Activated gamma-delta T cell treated with Interleukin-2 at 50 U/mL for 16 hours (primary cell): Measurements from ENCODE around the gene EIF1.
A peak's percentile ranks its signal among the peaks of the same experiment; 100 is the strongest.
"Not testable (repeated sequence)": the region's sequence is repeated elsewhere in the genome, so short reads cannot be mapped to it uniquely, and the experiment has no call there.

Experiments
- DNase-seq: peaks from one replicate; pipeline ENCODE4 v3.0.0-alpha.2; 2020

The EIF1 gene

DNA sequence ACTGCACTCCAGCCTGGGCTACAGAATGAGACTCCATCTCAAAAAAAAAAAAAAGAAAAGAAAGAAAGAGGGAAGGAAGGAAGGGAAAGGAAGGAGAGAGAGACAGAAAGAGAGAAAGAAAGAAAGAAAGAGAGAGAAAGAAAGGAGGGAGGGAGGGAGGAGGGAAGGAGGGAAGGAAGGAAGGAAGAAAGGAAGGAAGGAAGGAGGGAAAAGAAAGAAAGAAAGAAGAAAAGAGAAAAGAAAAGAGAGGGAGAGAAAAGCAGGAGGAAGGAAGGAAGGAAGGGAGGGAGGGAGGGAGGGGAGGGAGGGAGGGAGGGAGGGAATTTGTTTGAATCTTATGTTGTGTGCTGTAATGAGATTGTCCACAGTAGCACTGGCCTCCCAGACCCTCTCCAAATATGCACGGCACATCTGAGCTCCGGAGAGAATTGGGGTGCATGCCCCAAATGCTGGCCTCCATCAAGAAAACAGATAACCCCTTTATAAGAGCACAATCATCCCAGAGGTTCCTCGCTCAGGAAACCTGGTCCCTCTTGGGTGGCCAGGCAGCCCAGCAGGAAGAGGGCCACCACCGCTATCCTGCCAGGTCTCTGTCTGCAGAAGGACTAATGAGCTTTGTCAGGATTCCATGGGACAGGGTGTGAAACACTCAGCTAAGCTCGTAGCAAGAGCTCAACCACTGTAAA is 8.8 kb upstream of the EIF1 start:
- DNase-seq = no peak

DNA sequence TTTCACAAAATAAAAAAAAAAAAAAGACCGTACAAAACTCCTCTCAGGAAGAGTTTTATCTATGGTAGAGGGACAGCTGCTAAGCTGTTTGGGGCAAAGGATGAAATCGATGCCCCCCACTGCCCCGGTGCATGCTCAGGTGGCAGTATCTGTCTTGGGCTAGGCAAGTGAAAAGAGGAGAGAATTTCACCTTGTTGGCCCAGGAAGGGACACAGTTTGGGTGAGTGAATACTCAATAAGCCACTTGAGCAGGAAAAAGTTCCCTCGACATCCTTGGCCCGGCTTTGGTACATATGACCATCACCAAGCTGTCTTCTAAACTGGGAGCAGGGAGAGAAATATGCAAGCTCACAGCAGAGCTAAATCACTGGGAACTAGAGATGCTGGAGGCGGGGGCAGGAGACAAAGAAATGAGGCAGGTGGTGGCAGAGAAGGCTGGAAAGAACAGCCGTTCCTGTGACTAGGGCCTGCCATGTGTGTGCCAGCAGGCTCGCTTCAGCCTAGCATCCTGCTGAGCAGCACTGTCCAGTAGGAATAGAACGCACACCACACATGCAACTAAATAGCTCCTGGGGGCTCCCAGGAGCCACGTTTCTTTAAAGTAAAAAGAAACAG is 8.2 kb upstream of the EIF1 start:
- no peak for DNase-seq

DNA sequence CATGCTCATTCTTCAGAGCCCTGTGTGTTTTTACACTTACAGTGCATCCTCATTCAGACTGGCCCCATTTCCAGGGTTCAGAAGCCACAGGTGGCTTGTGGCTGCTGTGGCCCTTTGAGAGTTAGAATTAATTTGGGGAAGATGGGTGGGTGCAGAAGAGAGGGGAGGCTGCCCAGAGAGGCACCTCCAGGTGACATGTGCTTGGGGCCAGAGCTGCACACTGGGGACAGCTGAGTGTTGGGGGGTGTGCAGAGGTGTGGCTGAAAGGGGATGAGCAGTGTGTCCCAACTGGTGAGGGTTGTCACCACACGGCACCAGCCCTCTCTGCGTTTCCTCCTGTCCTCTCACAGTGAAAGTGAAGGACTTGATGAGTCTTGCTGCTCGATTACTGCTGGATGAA is 6.9 kb upstream of the EIF1 start:
- no peak for DNase-seq

DNA sequence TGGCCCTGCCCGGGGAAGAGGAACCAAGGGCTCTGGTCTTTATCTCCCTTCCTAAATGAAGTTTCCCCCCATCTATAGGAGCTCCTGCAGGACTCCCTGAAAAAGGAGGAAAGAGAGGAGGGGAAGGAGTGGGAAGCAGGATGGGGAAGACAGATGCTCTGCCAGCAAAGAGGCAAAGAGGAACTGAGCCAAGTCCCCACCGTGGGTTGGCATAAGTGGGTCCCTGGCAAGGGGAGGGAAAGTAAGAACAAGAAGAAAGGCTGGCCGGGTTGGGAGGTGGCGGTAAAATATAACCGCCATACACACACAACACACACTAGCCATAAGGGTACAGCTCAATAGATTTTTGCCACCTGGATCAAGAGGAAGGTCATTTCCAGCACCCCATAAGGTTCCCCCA is 6.1 kb upstream of the EIF1 start:
- DNase-seq = no peak

DNA sequence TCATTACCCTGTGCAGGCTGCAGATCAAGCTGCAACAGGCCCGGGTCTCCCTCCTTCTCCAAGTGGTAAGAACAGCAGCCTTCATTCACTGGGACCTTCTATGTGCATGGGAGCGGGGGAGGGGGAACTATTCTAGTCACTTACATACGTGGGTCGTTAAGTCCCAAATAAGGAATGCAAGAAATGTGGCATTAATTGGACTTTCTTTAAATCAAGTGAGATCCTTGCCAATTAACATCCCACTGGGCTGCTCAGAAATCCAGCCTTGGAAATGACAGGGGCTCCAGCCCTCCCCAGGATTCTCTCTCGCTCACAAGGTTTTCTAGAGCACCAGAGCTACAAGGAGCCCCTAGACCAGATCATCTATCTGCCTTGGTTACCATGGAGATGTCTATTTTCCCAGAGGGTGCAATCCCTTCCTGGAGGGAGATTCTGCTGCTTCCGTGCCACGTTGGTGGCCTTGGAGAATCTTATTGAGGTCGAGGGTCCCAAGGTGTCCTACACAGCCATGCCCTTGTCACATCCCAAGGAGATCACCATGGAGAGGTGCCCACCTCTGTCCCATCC is 5.2 kb upstream of the EIF1 start:
- DNase-seq = no peak

DNA sequence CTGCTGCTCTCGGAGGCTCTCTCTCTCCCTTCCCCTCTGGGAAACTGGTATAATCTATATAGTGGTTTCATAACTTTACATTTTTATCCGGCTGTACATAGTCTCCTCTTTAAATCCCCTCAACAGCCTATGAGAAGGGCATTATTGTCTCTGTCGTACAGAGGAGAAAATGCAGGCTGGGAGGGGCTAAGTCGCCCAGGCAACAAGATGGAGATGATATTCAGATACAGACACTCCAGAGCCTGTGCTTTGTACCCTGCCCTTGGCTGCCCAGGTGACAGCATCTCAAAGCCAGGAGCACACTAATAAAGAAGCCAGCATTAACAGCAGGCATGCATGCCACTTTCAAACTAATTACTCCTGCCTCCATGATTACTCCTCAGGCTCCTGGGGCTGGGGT is 4.7 kb upstream of the EIF1 start:
- DNase-seq = no peak

DNA sequence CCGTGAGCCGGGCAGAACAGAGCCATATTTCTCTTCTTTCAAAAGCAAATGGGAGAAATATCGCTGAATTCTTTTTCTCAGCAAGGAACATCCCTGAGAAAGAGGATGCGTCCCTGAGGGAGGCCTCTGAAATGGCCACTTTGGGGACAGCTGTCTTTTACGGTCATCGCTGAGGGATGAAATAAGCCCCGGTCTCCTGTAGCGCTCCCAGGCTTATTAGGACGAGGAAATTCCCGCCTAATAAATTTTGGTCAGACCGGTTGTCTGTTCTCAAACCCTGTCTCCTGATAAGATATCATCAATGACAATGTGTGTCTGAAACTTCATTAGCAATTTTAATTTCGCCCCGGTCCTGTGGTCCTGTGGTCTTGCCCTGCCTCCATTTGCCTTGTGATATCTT is 2.9 kb upstream of the EIF1 start:
- not testable (repeated sequence) for DNase-seq

DNA sequence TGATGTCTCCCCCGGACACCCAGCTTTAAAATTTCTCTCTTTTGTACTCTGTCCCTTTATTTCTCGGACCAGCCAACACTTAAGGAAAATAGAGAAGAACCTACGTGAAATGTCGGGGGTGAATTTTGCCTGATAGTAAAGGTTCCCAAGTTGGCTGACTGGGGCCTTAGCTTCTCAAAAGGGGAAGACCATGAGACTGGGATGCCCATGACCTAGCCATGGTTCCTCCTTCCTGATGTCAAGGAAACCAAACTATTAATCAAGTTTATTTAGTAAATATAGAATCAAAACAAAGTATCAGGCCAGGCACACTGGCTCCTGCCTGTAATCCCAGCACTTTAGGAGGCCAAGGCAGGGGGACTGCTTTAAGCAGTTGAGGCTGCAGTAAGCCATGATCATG is 2.4 kb upstream of the EIF1 start:
- no peak for DNase-seq

DNA sequence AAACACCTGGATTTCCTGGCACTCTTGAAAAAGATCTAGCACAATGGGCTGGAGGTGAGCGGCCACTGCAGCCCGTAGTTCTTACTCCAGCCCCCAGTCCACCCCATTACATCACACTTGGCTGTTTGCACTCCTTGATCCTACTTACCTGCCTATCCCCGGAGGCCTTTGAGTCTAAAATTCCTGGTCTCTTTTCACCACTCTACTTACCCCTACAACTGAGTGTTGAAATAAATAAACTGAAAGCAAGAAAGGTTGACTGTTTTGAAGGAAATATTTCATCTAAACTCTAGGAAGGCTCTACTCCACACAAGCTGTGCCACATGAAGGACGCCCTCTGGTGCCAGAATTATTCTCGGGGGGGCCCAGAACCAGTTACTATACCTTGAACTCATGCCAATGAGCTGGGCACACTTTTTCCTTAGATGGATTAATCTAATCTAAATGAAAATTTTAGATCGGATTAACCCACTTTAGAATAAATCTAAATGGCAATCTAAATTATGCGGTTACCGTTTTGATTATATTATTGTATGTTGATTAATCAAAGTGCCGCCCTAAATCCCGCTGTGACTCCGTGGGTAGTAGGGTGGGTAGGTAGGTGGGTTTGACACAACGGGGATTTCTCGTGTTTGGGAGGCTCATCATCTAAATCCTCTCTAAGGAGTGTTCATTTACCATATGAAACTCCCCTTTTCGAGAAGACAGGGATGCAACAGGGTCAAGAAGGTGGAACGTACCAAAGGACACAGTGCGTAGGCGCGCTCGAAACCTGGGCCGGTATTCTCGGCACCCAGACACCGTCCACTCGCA is 651 bp upstream of the EIF1 start:
- peak; percentile 62 for DNase-seq

DNA sequence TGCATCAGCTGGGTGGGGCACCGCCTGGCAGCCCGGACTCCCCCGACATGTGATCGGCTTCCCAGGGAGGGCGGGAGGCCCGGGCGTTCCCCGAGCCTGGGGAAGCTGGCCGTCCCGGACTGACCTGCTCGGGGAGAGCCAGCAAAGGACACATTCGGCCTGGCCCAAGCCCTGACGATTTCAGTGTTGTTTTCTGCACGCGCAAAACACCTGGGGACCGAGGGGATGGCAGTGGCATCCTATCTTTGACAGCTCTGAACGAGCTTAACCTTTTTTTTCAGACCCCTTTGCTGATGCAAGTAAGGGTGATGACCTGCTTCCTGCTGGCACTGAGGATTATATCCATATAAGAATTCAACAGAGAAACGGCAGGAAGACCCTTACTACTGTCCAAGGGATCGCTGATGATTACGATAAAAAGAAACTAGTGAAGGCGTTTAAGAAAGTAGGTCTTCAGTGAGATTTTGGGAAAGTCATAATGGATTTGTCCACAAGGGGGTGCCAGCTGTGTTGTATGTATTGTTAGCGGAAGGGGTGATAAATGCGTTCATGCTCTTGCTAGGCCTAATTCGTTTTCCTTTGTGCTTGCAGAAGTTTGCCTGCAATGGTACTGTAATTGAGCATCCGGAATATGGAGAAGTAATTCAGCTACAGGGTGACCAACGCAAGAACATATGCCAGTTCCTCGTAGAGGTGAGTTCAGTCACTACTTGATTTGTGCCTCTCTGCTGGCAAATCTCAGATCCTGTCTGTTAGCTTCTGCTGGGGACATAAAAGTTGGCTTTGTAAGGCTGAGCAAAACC is 1.0 kb downstream of the EIF1 start:
- peak; percentile 60 for DNase-seq

DNA sequence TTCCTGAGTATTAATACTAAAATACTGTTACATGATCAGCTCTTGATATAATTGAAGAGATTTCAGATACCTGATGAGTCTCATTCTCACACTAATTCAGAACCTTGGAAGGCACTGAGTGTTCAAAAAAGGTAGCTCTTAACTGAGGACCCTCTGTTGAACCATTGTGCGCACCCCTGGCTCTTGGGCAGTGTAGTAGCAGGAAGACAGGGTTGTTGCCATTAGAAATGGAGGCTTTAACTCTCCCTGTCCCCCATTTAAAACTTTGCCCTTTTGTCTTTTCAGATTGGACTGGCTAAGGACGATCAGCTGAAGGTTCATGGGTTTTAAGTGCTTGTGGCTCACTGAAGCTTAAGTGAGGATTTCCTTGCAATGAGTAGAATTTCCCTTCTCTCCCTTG is 1.8 kb downstream of the EIF1 start:
- no peak for DNase-seq

DNA sequence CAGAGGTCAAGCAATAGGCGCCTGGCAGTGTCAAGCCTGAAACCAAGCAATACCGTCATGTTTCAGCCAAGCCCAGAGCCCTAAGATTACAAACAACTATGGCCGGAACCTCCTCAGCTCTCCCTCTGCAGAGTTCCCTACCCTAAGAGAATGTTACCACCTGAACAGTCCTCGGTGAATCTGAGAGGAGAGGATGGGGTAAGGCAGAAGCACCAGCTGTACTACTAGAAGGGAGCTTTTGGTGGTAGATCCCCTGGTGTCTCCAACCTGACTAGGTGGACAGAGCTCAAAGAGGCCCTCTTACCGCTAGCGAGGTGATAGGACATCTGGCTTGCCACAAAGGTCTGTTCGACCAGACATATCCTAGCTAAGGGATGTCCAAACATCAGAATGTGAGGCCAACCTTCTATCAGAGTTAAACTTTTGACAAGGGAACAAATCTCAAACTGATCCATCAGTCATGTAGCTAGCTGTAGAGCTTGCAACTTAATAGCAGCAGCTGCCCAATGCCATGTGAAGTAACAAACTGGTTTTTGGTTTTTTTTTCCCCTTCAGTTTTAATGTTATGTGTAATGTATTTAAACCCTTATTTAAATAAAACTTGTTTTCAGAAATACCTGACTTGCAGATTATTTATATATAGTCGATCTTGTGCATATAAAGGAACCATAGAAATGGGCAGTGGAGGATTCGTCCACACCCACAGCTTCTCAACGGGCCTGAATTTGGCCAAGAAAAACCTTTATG is 2.5 kb downstream of the EIF1 start:
- no peak for DNase-seq

DNA sequence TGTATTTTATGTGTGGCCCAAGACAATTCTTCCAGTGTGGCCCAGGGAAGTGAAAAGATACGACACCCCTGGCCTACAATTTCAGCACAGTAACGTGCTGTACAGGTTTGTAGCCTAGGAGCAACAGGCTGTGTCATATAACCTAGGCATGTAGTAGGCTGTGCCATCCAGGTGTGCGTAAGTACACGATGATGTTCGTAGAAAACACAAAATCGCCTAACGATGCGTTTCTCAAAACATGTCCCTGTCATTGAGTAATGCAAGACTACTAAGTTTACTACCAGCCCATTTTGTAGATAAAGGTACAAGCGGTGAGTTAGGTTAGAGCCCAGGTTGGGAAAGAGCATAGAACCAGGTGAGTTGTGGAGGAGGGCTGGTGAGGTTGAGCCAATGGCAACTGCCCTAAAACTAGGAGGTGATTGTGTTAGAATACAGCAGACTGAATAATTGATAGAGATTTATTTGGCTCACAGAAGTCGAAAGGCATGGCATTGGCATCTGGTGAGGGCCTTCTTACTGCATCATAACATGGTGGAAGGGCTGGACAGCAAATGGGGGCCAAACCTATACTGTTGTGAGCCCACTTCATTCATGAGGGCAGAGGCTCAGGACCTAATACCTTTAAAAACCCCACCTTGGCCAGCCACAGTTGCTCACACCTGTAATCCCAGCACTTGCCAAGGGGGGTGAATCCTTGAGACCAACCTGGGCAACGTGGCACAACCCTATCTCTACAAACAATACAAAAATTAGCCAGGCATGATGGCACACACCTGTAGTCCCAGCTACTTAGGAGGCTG is 4.2 kb downstream of the EIF1 start:
- no peak for DNase-seq

DNA sequence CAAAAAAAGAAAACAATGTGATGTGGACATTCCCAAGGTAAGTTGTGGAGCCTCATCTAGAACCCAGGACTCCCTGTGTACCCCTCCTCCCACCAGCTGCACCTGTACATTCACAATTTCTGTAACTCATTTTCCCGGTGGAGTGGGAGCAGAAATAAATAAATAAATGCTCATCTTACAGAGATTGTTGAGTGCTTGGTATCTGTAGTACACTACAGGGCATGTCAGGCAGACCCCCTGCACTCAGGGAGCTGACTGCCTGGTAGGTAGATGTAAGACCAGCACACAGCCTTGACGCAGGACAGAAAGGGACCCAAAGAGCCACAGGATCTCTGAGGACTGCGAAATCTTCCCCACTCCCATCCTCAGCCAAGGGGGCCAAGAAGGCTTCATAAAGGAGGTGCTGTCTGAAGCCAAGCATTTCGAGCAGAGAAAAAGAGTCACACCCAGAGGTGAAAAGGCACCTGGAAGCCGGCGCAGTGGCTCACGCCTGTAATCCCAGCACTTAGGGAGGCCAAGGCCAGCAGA is 6.5 kb downstream of the EIF1 start:
- DNase-seq = no peak

DNA sequence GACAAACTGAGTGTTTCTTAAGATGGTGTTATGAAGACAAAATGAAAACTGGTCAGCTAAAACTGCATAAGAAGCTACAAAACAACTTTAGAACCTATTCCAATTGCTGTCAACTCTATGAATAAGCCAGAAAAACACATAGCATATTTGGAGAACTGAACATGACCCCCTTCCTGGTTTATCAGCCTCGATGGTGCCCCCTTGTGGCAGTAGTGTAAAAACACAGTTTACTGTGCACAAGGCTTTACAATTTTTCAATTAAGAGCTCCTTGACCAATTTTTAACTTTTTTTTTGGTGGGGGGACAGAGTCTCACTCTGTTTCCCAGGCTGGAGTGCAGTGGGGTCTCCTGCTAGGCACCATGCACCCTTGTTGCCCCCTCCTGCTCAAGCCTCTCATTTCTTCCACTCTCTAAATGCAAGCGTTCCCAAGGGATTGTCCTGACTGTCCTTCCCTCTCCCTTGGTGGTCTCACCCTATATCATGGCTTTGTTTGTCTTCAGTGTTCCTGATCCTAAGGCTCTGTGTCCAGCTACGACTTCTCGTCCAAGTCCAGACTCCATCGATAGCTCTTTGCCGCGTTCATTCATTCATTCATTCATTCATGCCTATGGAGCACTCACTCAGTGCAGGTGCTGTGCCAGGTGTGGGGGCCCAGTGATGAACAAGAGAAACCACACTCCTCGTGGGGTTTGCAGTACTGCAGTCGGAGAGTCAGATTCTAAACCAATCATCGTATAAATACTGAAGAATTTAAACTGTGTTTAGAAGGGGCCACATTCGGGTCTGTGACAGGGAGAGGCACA is 7.5 kb downstream of the EIF1 start:
- DNase-seq = peak; percentile 78

DNA sequence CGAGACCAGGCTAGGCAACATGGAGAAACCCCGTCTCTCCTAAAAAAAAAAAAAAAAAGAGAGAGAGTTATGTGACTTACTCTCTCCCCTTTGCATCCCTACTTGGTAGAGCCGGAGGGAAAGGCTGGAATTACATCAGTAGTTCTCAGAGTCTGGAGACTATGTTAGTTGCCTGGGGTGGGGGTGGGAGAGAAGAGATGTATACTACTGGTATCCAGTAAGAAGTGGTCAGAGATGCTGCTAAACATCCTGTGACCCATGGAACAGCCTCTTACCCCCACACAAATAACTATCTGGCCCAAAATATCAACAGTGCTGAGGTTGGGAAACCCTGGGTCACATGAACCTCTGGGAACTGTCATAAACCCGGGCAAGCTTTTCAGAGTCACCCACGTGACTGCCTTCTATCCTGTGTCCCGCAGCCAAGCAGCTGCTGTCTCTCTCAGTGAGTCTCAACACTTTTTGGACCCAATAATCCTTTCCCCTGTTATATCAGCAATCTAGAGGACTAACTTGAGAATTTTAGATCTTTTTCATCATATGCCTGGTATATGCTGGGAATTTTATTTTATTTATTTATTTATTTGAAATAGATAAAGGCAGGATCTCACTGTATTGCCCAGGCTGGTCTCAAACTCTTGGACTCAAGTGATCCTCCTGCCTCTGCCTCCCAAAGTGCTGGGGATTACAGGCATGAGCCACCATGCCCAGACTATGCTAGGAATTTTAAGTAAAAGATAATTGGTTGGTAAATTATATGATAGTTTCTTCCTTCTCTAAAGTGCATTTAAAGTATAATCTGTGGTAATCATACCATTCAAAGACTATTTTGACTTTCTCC is 8.7 kb downstream of the EIF1 start:
- DNase-seq = no peak

DNA sequence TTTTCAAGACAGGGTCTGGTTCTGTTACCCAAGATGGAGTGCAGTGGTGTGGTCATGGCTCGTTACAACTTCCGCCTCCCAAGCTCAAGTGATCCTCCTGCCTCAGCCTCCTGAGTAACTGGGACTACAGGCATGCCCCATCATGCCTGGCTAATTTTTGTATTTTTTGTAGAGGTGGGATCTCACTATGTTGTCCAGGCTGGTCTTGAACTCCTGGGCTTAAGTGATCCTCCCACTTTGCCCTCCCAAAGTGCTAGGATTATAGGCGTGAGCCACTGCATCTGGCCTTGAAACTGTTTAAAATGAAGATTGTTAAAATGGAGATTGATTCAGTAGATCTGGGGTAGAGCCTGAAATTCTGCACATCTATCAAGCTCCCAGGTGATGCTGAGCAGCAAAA is 12.2 kb downstream of the EIF1 start:
- DNase-seq = not testable (repeated sequence)

DNA sequence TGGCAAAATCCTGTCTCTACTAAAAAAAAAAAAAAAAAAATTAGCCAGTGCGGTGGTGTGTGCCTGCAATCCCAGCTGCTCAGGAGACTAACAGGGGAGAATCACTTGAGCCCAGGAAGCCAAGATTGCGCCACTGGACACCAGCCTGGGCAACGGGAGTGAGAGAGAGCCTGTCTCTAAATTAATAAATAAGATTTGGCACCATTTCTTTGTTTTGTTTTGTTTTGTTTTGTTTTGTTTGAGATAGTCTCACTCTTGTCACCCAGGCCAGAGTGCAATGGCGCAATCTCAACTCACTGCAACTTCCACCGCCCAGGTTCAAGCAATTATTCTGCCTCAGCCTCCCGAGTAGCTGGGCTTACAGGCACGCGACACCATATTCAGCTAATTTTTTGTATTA is 14.0 kb downstream of the EIF1 start:
- no peak for DNase-seq

DNA sequence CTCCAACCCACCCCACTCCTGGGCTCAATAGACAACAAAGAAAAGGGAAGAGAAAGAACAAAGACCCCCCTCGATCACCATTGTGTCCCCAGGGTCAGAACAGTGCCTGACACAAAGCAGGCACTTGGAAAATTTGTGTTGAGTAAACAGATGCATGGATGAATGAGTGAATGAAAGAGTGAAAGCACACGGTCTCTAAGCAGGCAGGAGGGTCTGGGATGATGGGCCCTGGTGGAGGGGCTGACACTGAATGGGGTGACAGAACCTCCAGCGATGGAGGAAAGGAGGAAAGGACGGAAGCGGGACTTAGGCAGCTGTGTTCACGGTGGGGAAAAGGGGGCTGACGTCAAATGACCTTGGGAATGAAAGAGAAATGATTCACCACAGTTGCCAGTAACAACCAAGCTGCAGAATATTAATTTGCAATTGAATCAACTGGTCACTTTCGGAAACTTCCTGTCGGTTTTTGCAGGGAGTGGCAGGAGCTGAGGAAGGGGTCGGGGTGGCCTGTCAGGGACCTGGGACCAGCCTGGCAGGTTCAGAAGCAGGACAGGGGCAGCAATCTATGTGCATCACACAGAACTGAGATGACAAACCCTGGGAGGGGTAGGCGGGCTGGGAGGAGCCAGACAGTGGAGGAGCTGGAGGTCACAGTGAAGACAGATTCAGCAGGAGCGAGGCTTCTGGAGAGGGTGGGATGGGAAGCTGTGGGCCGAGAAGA is 16.7 kb downstream of the EIF1 start:
- no peak for DNase-seq
